ENCODE measurements around the gene BRD2.

The BRD2 gene

GRCh38 chr6:32995448-32995847 is 27.1 kb downstream of the BRD2 start:
- DNase-seq, result no peak

- DNase-seq, result no peak
Observed at GRCh38 chr6:33000055-33000454, 31.7 kb downstream of the BRD2 start.

GRCh38 chr6:33001685-33002084 is 33.3 kb downstream of the BRD2 start:
- no peak for DNase-seq

GRCh38 chr6:33004940-33005339 is 36.5 kb downstream of the BRD2 start:
- no peak for DNase-seq

DNA sequence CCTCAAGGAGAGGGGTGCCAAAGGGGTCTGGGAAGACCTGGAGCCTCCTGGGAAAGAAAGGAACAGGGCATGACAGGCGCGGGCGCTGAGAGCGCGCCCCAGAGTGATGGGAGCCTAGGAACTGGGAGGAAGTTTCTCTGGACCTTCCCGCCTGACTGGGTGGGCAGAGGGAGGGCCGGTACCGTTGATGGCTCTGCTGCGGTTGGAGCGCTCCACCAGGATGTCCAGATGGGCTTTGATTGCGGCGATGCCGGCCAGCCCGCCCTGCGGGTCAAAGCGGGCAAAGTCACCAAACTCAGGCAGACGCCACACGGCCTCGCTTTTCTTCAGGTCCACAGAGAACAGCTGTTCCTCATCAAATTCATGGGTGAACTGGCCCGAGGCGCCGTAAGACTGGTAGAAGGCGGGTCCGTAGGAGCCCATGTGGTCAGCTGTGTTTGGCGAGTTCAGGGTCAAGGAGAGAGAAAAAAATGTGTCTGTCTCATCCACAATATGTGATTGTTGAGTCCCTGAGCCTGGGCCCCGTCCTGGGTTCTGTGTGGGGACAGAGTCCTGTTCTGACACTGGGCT is 39.5 kb downstream of the BRD2 start:
- no peak for DNase-seq

DNA sequence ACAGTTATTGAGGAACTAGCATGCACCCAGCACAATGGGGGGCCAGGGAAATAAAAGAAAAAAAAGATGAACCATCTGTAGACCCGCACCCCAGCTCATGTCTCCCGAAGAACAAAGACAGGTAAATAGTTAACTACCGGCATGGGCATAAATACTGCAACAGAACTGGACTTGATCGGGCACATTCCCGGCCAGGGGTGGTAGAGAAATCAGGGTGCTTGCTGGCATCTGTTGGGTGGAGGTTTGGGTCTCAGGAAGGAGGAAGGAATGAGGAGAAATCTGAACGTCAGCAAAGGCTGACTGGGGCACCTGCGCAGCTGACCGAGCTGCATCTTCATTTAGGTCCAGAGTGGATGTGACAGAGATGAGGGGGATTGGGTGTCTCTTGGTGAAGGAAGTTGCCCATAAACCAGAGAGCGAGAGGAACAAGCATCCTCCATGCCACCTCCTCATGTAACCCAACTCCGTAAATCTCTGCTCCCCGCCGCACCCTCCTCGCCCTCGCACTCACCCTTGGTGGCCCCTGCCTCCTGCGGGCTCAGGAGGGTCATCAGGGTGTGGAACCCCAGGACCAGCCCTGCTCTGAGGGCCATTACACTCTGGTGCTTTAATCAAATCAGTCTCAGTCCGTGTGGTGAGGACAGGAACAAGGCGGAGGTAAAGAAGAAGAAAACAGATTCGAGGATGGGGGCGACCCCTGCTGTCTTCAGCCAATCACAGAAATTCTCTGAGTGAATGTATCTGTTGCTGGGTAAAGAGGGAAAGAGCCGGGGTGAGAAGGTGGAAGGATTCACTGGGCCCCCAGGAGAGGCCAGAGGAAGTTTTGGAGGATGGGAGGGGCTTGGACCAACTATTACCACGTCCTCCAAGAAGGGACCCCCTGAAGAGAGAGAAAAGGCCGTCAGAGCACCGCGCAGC is 40.8 kb downstream of the BRD2 start, which contains the start of gene HLA-DOA:
Gene HLA-DOA (minus strand): TSS at position 648 of the 918 bp plus-strand sequence.
- peak; percentile 31 for DNase-seq

DNA sequence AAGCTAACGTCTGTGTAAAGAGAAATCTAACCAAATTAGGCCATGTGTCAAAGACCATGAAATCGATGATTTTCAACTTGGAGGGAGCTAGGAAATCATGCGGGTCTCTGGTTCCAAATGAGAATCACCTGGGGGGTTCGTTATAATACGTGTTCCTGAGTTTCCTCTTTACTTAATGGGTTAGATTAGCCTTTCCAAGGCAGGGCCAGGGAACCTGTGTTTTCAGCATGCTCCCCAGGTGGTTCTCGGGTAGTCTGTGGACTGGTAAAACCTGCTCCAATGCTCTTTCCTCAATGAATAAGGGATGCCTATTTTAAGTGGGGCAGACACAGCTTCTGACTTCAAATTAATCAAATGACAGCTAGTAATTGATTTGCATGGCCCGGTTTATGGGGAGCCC is 42.0 kb downstream of the BRD2 start:
- DNase-seq, result no peak

DNA sequence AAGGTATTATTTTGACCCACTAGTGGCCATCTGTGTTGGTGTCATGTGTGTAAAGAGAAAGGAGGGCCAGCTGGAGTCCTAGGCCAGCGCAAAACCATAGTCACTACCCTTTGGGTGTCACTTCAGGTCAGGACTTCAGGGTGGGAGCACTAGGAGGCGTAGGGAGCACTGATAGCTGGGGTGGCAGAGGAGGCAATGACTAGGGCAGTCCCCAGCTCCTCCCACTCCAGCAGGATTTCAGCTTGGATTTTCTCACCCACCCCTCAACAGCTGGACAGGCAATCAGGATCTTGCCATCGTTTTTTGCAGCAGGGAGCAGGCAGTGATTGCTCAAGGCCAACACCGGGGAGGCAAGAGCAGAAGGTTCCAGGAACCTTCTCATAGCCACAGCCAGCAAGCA is 45.2 kb downstream of the BRD2 start:
- no peak for DNase-seq

- peak; percentile 80 for DNase-seq
Observed at GRCh38 chr6:33014841-33015634, 46.6 kb downstream of the BRD2 start.

GRCh38 chr6:33015798-33016197 is 47.4 kb downstream of the BRD2 start:
- DNase-seq, result no peak

- no peak for DNase-seq
Observed at GRCh38 chr6:33017018-33017417, 48.6 kb downstream of the BRD2 start.

DNA sequence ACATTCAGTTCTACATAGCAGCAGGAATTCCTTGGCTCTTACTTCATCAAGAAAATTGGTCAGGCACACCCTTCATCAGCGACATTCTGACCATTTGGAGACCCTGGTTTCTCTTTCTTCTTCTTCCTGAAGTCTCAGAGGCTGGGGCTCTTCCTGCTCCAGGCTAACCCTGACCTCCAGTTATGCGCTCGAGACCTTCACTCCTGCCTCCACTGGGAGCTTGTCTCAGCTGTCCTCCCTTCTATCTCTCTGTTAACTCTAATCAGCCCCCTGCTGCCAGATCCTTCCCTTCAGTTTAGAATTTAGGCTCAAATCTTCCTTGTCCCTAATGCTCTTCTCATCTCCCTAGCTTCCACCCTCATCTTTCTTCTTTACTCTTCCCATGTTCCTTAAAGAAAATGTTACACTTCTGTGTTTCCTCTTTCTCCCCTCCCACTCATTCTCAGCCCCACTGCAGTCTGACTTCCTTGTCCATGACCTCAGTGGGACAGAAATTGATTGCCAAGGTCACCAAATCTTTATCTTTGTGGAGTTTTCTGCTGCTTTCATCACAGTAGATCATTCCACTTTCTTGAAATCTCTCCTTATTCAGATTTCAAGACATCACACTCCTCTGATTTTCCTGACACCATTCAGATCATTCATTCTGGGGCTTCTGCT is 49.4 kb downstream of the BRD2 start:
- DNase-seq, result no peak

GRCh38 chr6:33018418-33018817 is 50.0 kb downstream of the BRD2 start:
- no peak for DNase-seq

DNA sequence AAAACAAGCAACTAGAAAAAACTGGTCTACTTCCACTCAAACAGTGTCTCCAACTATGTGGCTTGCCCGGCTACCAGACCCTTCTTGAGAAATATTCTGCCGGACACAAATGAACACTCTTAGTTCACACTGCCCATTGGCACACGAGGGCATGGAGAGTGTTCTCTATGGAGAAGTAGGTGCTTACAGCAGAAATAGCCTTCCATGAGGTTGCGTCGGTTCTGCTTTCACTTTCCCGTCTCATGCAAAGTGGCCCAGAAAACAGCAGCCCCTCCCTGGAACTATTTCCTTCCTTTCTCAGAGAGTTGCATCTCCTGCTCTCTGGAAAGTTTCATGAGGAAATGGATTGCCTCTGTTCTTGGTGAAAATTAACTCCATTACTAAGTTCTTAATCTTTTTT is 50.5 kb downstream of the BRD2 start:
- DNase-seq, result peak; percentile 39

DNA sequence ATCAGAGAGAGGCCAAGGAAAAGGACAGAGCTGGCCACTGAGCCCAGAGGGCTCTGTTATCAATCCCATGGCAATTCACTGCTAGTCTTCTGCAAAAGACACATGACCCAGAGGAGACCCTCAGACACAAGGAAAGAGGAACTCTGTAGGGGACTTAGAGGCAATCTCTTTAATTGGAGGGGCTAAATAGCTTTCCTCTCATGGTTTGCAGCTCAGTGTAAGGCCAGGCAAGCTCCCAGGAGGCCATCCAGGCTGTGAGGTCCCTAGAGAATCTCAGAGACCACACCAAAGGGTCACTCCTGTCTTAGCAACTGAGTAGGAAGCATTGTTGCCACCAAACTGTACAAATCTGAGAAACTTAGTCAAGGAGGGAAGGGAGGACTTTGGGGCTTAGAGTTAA is 51.0 kb downstream of the BRD2 start:
- DNase-seq, result no peak

GRCh38 chr6:33021917-33022316 is 53.5 kb downstream of the BRD2 start:
- no peak for DNase-seq

- no peak for DNase-seq
Observed at GRCh38 chr6:33023536-33023935, 55.1 kb downstream of the BRD2 start.

DNA sequence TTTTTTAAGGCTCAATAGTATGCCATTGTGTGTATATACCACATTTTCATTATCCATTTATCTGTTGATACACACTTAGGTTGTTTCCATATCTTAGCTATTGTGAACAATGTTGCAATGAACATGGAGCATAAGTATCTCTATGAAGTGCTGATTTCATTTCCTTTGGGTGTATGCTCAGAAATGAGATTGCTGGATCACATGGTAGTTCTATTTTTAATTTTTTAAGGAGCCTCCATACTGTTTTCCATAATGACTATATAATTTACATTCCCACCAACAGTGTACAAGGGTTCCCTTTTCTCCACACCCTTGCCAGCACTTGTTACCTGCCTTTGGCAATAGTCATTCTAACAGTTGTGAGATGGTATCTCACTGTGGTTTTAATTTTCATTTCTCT is 56.1 kb downstream of the BRD2 start:
- DNase-seq, result no peak

- no peak for DNase-seq
Observed at GRCh38 chr6:33028220-33028849, 59.9 kb downstream of the BRD2 start.

DNA sequence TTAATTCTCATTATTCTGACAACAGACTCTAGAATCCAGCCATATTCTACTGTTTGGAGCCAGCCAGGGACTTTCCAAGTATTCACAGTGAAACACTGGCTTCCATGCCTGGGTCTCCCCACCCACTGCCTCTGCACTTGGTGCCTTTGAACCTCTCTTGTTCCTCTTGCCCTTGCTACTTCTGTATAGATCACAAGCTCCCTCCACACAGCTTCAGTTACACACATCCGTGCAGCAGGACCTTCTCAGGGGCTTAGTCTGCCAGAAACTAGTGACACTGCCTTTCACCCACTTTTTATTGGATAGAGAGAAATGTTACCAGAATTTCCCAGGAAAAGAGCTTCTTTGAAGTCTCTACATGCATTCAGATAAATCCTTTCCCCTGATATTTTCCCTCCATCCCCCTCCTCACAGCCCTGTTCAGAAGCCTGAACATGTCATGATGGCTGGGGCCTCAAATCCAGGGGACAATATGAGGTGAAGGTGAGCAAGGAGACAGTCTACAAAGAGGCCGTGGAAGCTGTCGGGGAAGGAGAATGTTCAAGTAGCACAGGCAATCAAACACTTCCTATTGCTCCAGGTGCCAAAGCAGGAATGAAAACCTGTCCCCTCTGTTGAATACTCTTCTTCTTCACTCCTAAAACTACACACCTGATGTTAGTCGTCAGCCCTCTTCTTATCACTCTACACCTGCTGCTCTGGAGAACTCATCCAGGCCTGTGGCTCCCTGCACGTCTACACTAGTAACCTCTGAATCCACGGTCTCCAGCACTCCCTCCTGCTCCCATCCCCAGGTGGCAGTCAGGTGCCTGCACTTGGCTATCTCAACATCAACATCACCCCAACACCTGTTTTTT is 61.2 kb downstream of the BRD2 start:
- DNase-seq, result no peak

DNA sequence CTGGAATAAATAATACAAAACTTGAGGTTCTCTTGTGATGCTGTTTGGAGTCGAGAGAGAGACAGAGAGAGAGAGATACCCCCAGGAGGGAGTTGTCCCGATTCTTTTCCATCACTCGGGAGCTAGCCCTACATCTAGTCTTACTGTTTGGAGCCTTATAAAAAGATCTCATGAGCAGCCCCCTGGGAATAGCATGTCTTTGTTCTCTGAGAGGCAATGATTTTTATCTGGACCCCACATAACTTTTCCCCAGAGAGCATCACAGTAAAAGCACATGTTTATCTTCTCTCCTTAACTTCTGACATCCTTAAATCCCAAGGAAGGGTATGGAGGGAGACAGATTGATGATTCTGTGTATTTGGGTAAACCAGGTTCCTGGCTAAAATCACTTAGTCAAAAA is 61.9 kb downstream of the BRD2 start:
- no peak for DNase-seq

Measured in fibroblast of skin of scalp (primary cell).